AG09319 (cell line): ENCODE data around the gene LRBA.

ENCODE experiments used
- DNase-seq: peaks from one replicate; pipeline ENCODE4 v3.0.0-alpha.2; 2010; ENCODE audit warnings: low read depth; ENCODE audit errors: extremely low read depth
- CTCF ChIP-seq: IDR thresholded peaks from 2 replicates; pipeline ENCODE4 v1.5.1; 2011; ENCODE audit warnings: low read depth, mild to moderate bottlenecking, inconsistent platforms, low read length, moderate library complexity

LRBA gene

GRCh38 chr4:150717952-150718351 is 297.1 kb downstream of the LRBA start:
- TF ChIP-seq CTCF, result no peak
- no peak for DNase-seq

GRCh38 chr4:150714462-150715438 is 300.3 kb downstream of the LRBA start:
- no peak for TF ChIP-seq CTCF
- no peak for DNase-seq

GRCh38 chr4:150713251-150713650 is 301.8 kb downstream of the LRBA start:
- DNase-seq, result no peak
- no peak for TF ChIP-seq CTCF

- TF ChIP-seq CTCF, result no peak
- no peak for DNase-seq
Observed at GRCh38 chr4:150710770-150711375, 304.2 kb downstream of the LRBA start.

- no peak for DNase-seq
Observed at GRCh38 chr4:150708004-150708403, 307.1 kb downstream of the LRBA start.

GRCh38 chr4:150699599-150699998 is 315.5 kb downstream of the LRBA start:
- no peak for TF ChIP-seq CTCF
- no peak for DNase-seq

More at GRCh38 chr4:150708004-150708403, 307.1 kb downstream of the LRBA start:
- TF ChIP-seq CTCF, result no peak

GRCh38 chr4:150695162-150695561 is 319.9 kb downstream of the LRBA start:
- TF ChIP-seq CTCF, result no peak
- no peak for DNase-seq
